Measurements from ENCODE around the gene RBM27. TPM values are rescaled to one million over a fixed set of nuclear protein-coding genes. Genes with fewer than 3 reads are reported as not detected.

Gene RBM27, protein sequence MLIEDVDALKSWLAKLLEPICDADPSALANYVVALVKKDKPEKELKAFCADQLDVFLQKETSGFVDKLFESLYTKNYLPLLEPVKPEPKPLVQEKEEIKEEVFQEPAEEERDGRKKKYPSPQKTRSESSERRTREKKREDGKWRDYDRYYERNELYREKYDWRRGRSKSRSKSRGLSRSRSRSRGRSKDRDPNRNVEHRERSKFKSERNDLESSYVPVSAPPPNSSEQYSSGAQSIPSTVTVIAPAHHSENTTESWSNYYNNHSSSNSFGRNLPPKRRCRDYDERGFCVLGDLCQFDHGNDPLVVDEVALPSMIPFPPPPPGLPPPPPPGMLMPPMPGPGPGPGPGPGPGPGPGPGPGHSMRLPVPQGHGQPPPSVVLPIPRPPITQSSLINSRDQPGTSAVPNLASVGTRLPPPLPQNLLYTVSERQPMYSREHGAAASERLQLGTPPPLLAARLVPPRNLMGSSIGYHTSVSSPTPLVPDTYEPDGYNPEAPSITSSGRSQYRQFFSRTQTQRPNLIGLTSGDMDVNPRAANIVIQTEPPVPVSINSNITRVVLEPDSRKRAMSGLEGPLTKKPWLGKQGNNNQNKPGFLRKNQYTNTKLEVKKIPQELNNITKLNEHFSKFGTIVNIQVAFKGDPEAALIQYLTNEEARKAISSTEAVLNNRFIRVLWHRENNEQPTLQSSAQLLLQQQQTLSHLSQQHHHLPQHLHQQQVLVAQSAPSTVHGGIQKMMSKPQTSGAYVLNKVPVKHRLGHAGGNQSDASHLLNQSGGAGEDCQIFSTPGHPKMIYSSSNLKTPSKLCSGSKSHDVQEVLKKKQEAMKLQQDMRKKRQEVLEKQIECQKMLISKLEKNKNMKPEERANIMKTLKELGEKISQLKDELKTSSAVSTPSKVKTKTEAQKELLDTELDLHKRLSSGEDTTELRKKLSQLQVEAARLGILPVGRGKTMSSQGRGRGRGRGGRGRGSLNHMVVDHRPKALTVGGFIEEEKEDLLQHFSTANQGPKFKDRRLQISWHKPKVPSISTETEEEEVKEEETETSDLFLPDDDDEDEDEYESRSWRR
- 18.1 and 21.1 TPM in 2 replicates for total RNA-seq

DNA sequence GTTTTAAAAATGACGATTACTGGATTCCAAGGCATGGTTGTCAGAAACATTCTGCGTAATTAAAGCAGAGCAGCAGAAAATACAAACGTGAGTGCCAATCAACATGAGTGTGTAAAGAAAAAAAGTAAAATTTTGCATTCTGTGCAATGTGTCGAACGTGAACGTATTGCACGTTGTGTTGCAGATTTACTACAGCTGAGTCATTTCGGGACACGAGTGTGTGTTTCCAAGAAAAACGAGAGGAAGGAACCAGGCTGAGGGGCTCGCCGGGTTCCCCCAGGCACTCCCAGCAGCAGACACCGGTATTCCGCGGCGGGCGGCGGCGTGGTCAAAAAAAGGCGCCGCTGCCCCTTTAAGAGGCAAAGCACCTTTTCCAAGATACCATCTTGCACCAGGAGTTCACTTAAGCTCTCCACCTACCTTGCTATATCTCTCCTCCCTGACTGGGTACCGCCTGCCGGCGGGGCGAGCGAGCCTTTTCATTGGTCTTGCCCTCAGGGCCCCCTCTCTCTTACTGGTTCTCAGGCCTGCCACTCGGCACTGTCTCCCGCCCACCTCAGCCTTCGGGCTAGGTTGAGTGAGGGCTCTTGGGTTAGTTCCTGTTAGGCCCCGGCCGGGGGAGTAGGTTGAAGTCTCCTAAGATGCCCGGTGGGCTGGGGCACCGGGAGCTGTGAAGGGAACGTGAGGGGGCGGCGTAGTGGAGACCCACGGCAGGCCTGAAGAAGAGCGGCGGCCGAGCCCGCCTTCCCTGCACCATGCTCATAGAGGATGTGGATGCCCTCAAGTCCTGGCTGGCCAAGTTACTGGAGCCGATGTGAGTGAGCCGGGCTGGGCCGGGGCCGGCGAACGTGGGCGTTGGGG, at the start of gene RBM27:
TSS of gene RBM27 (plus strand) at position 595 of the 861 bp plus-strand sequence. CDS start at position 756, 161 bp downstream.

Small RNAs within 50 kb of the gene (small RNA-seq; reads per million reads assigned to genes)
- not detected for gene RNU7-180P

Other genes starting within 250 kb of the RBM27 start
- not detected in 2 replicates for gene PLAC8L1, start 98.0 kb upstream of the RBM27 start, total RNA-seq
- gene LARS1, start 21.0 kb upstream of the RBM27 start, total RNA-seq = 42.8 and 61.5 TPM in 2 replicates
- gene POU4F3, start 135.2 kb downstream of the RBM27 start, total RNA-seq = 0.22 TPM in 1 of 2 replicates, not detected in the other
- gene TCERG1, start 243.7 kb downstream of the RBM27 start, total RNA-seq = 36.9 and 50.8 TPM in 2 replicates